Adrenal gland (tissue), 5 donors: Measurements from ENCODE around the gene ITPR1.

ENCODE experiments used
- POLR2A ChIP-seq, 2 donors: fragments of 450-650 bp; IDR thresholded peaks; one replicate each; pipeline ENCODE4 v1.6.1; 2017; ENCODE audit warnings: antibody characterized with exemption in 2 of 2, mild to moderate bottlenecking in 2 of 2, moderate library complexity in 1 of 2
- TF ChIP-seq, protein P1 (sequence below), 6 experiments: fragments of 450-650 bp in 4 of 6; fragments of 200-600 bp in 2 of 6; sonication (generic) in 1 of 6; IDR thresholded peaks; 1 replicate in 5 of 6; 2 replicates in 1 of 6; pipeline versions ENCODE4 v1.5.1 to v1.8.0; 2016 to 2021; ENCODE audit warnings: antibody characterized with exemption in 6 of 6, mild to moderate bottlenecking in 2 of 6, moderate library complexity in 1 of 6
- donor health status: DM: no; HTN: no; CAD: no.

DNA sequence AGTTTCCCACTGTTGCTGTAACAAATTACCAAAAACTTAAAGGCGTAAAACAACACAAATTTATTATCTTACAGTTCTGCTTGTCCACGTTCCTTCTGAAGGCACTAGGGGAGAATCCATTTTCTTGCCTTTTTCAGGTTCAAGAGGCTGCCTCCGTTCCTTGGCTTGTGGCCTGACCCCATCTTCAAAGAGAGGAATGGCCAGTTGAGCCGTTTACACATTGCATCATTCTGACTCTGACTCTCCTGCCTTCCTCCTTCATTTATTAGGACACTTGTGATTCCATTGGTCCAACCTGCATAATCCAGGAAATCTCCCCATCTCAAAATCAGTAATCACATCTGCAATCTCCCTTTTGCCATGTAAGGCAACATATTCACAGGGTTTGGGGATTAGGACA is 363.4 kb downstream of the ITPR1 start:
- TF ChIP-seq, protein P1, sequence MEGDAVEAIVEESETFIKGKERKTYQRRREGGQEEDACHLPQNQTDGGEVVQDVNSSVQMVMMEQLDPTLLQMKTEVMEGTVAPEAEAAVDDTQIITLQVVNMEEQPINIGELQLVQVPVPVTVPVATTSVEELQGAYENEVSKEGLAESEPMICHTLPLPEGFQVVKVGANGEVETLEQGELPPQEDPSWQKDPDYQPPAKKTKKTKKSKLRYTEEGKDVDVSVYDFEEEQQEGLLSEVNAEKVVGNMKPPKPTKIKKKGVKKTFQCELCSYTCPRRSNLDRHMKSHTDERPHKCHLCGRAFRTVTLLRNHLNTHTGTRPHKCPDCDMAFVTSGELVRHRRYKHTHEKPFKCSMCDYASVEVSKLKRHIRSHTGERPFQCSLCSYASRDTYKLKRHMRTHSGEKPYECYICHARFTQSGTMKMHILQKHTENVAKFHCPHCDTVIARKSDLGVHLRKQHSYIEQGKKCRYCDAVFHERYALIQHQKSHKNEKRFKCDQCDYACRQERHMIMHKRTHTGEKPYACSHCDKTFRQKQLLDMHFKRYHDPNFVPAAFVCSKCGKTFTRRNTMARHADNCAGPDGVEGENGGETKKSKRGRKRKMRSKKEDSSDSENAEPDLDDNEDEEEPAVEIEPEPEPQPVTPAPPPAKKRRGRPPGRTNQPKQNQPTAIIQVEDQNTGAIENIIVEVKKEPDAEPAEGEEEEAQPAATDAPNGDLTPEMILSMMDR (IDR thresholded peaks at IDR 0.05), result no peak
- no peak for TF ChIP-seq POLR2A (IDR thresholded peaks at IDR 0.05)
